ENCODE measurements around the gene SPINDOC.

Gene SPINDOC

Small RNAs within 50 kb of the gene (small RNA-seq; reads per million reads assigned to genes)
- gene AP006289.1: 0 reads per million in 2 experiments
- 0 reads per million in 2 experiments for gene RN7SL596P

Measured in SK-N-DZ (cell line).